ENCODE data around the gene TRIM2.

DNA sequence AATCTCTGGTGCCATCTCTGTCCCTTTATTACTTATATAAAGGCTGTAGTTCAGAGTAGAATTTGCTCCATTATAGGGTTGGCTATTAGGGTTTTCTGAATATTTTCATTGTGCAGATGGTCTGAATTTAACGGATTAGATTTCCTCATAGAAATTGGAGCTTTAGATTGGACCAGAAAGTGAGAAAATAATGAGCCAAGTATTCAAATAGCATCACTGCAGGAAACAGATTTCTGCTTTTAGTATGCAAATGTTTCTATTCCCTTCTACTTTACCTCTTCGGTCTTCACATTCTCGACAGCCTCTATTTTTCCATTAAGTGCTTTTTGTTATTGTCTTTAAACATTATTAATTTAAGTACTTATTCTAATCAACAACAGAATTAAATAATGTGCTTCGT, 55.4 kb downstream of the TRIM2 start:
- TF ChIP-seq, protein P1, sequence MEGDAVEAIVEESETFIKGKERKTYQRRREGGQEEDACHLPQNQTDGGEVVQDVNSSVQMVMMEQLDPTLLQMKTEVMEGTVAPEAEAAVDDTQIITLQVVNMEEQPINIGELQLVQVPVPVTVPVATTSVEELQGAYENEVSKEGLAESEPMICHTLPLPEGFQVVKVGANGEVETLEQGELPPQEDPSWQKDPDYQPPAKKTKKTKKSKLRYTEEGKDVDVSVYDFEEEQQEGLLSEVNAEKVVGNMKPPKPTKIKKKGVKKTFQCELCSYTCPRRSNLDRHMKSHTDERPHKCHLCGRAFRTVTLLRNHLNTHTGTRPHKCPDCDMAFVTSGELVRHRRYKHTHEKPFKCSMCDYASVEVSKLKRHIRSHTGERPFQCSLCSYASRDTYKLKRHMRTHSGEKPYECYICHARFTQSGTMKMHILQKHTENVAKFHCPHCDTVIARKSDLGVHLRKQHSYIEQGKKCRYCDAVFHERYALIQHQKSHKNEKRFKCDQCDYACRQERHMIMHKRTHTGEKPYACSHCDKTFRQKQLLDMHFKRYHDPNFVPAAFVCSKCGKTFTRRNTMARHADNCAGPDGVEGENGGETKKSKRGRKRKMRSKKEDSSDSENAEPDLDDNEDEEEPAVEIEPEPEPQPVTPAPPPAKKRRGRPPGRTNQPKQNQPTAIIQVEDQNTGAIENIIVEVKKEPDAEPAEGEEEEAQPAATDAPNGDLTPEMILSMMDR (IDR thresholded peaks at IDR 0.05): no peak
- TF ChIP-seq POLR2A (IDR thresholded peaks at IDR 0.05): no peak

Data from lower leg skin (tissue), 3 donors.